Measurements from ENCODE around the gene TGFBR3.

TGFBR3 gene

DNA sequence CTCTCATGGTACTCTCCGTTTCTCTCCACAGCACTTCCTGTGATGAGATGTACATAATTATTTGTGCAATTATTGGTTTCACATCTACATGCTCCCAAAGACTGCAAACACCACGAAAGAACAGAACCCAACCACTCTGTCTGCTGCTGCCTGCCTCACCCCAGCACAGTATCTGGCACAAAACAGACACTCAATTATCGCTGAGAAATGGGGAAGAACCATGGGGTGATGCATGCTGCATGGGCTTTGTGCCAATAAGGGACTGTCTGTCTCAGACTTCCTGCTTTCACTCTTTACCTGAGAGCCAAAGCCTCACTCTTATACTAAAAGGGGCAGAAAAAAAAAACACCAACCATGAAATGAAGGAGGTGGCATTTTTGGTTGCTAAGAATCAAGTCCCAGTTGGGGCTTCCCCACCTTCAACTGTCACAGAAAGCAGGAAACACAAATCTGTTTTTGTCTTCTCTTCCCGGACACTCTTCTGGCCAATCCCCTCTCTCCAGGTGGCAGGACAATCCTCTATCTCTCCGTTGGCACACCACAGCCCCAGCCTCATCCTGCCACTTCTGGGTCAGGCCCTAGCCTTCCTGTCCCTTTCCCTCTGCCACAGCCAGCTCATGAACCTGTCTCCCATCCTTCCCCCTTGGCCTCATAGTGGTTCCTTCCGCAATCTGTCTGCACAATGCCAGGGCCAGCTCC lies 82.0 kb downstream of the TGFBR3 start:
- TF ChIP-seq, protein P1, sequence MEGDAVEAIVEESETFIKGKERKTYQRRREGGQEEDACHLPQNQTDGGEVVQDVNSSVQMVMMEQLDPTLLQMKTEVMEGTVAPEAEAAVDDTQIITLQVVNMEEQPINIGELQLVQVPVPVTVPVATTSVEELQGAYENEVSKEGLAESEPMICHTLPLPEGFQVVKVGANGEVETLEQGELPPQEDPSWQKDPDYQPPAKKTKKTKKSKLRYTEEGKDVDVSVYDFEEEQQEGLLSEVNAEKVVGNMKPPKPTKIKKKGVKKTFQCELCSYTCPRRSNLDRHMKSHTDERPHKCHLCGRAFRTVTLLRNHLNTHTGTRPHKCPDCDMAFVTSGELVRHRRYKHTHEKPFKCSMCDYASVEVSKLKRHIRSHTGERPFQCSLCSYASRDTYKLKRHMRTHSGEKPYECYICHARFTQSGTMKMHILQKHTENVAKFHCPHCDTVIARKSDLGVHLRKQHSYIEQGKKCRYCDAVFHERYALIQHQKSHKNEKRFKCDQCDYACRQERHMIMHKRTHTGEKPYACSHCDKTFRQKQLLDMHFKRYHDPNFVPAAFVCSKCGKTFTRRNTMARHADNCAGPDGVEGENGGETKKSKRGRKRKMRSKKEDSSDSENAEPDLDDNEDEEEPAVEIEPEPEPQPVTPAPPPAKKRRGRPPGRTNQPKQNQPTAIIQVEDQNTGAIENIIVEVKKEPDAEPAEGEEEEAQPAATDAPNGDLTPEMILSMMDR (IDR thresholded peaks at IDR 0.05; ENCODE audit: low read depth, low read length, missing control alignments), result no peak
- no peak for DNase-seq (ENCODE audit: extremely low read depth, low read depth)
- H3K4me3 ChIP-seq (replicated peaks; ENCODE audit: low read depth, low read length), result no peak overlapping the region

DNA sequence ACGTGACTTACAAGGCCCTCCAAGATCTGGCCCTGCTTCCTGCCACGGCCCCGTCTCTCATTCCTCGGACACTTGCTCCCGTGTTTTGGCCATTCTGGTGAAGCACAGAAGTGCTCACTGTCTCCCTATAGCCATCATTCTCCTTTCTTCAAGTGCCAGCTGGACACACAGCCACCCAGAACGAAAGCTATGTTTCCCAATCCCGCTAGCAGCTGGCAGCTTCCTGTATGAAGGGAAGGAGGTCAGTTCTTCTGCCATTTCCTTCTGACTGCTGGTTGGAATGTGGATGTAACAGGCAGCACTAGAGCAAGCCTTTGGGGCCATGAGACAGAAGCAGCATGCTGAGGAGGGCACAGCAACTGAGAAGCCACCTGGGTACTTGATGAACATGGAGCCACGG lies 82.8 kb downstream of the TGFBR3 start:
- TF ChIP-seq, protein P1 (IDR thresholded peaks at IDR 0.05; ENCODE audit: low read depth, low read length, missing control alignments), result no peak
- H3K4me3 ChIP-seq (replicated peaks; ENCODE audit: low read depth, low read length), result no peak overlapping the region
- no peak for DNase-seq (ENCODE audit: extremely low read depth, low read depth)

DNA sequence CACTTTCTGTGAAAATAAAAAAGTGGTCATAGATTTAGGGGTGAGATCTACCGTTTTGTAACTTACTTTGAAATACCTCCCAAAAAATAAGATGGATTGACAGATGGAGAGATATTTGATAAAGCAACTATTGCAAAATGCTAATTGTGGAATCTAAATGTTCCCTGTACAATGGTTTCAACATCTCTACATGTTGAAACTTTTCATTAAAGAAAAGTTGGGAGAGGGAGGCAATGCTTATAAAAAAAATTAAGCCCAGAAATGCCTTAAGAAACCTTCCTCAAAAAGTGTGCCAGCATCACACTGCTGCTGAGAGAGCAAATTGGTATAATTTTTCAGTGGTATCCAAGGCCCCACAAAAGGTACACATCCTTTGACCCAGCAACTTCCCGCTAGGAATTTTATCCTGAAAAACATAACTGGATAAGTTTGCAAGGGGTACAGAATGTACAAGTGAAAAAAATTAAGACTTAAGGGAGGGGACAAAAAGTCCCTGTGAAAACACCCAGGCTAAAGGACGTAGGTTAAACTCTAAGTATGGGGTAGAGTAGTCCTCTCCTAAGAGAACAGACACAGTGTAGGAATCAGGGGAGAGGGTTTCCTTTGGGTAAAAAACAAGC lies 84.3 kb downstream of the TGFBR3 start:
- TF ChIP-seq, protein P1 (IDR thresholded peaks at IDR 0.05; ENCODE audit: low read depth, low read length, missing control alignments), result no peak
- DNase-seq (ENCODE audit: extremely low read depth, low read depth), result no peak
- no peak overlapping the region for H3K4me3 ChIP-seq (replicated peaks; ENCODE audit: low read depth, low read length)

DNA sequence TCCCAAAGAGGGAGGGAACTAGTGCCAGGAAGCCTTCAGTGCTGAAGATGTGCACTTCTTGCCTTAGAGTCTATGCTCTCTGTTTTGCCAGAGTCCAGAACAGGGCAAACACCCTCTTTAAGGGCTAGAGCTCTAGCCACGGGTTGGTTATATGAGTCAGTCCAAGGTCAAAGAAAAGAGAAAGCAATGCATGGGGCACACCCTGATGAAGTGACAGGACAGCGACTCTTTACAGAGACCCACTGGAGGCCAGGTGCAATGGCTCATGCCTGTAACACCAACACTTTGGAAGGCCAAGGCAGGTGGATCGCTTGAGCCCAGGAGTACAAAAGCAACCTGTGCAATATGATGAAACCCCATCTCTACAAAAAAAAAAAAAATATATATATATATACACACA lies 86.1 kb downstream of the TGFBR3 start:
- TF ChIP-seq, protein P1 (IDR thresholded peaks at IDR 0.05; ENCODE audit: low read depth, low read length, missing control alignments), result no peak
- no peak for DNase-seq (ENCODE audit: extremely low read depth, low read depth)
- H3K4me3 ChIP-seq (replicated peaks; ENCODE audit: low read depth, low read length), result no peak overlapping the region

DNA sequence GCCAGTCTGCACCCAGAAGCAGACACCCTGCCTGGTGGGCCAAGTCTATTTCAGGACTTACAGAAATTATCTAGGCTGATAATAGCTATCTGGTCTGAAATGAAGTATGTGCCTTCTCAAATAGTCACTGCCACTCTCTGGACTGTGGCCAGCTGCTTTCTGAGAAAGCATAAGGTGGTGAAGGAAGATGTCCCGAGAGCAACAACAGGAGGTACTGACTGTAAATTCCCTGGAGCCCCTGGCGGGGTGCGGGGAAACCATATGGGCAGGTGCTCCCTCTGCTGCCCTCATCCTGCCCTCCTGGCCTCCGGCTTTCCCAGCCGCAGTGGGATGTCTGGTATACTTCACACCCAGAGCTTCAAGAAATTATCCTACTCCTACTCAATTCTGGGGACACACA lies 86.8 kb downstream of the TGFBR3 start:
- DNase-seq (ENCODE audit: extremely low read depth, low read depth), result no peak
- TF ChIP-seq, protein P1 (IDR thresholded peaks at IDR 0.05; ENCODE audit: low read depth, low read length, missing control alignments), result no peak
- no peak overlapping the region for H3K4me3 ChIP-seq (replicated peaks; ENCODE audit: low read depth, low read length)

DNA sequence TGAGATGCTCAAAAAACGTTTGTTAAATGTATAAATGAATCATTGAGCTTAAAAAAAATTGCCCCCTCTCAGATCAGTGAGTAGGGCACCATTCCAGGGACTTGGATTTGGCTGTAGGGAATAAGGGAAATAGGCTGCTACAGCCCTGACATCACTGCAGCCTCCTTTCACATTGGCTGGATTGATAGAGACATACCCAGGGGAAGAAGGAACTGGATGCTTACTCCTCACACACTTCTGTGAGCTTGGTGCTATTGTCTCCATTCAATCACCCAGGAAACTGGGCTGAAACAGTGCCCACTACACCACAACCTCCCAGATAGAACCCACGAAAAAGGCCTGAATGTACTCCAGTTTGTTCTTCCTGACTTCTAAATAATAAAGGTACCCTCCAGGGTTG lies 87.2 kb downstream of the TGFBR3 start:
- DNase-seq (ENCODE audit: extremely low read depth, low read depth), result no peak
- TF ChIP-seq, protein P1 (IDR thresholded peaks at IDR 0.05; ENCODE audit: low read depth, low read length, missing control alignments), result no peak
- H3K4me3 ChIP-seq (replicated peaks; ENCODE audit: low read depth, low read length), result no peak overlapping the region
